K562 (cell line): ENCODE data around the gene ACAD8.

Experiments
- CLOCK ChIP-seq: fragments of 250-450 bp; sonication (Bioruptor Pico); IDR thresholded peaks from 2 replicates; pipeline ENCODE4 v1.4.0; 2020; ENCODE audit warnings: mild to moderate bottlenecking, moderate library complexity, borderline replicate concordance
- CTCF ChIP-seq, 3 experiments: IDR thresholded peaks in 2 of 3; conservative IDR thresholded peaks in 1 of 3; 2 replicates each; pipeline ENCODE4 v1.5.1; 2011 to 2012; ENCODE audit warnings: low read length in 3 of 3, mild to moderate bottlenecking in 3 of 3, control low read depth in 2 of 3, improper control_type of control experiment in 1 of 3, inconsistent platforms in 1 of 3, low read depth in 1 of 3, mixed read lengths in 1 of 3, moderate library complexity in 1 of 3; ENCODE audit not compliant: insufficient read depth in 2 of 3
- EP300 ChIP-seq: IDR thresholded peaks from 2 replicates; pipeline ENCODE4 v1.6.1; 2012; ENCODE audit warnings: low read length, improper control_type of control experiment
- NR2F6 ChIP-seq: fragments of 450-650 bp; formaldehyde crosslinking; IDR thresholded peaks from 2 replicates; pipeline ENCODE4 v1.4.0; 2020; ENCODE audit warnings: mild to moderate bottlenecking
- POLR2AphosphoS5 ChIP-seq: IDR thresholded peaks from 2 replicates; pipeline ENCODE4 v1.6.1; 2011; ENCODE audit warnings: mild to moderate bottlenecking, low read depth, low read length, moderate library complexity; ENCODE audit not compliant: control insufficient read depth, insufficient read depth
- TAF1 ChIP-seq: IDR thresholded peaks from 2 replicates; pipeline ENCODE4 v1.6.1; 2011; ENCODE audit warnings: mild to moderate bottlenecking, low read length, moderate library complexity; ENCODE audit not compliant: insufficient read depth, control insufficient read depth, severe bottlenecking; ENCODE audit errors: extremely low read depth

- TF ChIP-seq TAF1, result no peak
- TF ChIP-seq NR2F6 (CRISPR knock-in tag), result no peak
- no peak for TF ChIP-seq CTCF (IDR thresholded peaks at IDR 0.05 in 2 of 3, conservative IDR thresholded peaks at IDR 0.05 in 1 of 3; ENCODE audit: insufficient read depth in 2 of 3, low read depth in 1 of 3, low read length in 3 of 3)
- no peak for TF ChIP-seq POLR2AphosphoS5
- no peak for TF ChIP-seq EP300
- TF ChIP-seq CLOCK (CRISPR knock-in tag), result no peak
Measured at GRCh38 chr11:134237557-134237922, 15.8 kb upstream of the ACAD8 start.
